ENCODE results near the gene KIRREL3.
A peak's percentile ranks its signal among the peaks of the same experiment; 100 is the strongest.

Gene KIRREL3

DNA sequence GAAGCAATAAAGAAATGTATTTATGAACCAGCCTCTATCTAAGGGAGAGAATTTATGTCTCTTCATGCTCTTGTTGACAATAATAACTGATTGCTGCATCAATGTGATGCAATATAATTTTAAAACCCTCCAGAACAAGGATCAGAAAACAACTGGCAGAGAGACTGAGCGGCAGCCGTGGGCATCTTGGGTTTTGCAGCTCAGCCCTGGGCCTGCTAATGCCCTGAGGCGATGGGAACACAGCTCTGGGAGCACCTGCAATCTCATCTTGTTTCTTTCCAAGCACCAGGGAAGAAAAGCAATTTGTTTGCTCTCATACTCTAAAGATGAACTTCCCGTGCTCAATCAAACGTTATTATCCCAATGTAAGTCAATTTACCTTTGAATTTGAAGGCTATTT, 399.4 kb downstream of the KIRREL3 start:
- no peak for DNase-seq (ENCODE audit: low spot score)

DNA sequence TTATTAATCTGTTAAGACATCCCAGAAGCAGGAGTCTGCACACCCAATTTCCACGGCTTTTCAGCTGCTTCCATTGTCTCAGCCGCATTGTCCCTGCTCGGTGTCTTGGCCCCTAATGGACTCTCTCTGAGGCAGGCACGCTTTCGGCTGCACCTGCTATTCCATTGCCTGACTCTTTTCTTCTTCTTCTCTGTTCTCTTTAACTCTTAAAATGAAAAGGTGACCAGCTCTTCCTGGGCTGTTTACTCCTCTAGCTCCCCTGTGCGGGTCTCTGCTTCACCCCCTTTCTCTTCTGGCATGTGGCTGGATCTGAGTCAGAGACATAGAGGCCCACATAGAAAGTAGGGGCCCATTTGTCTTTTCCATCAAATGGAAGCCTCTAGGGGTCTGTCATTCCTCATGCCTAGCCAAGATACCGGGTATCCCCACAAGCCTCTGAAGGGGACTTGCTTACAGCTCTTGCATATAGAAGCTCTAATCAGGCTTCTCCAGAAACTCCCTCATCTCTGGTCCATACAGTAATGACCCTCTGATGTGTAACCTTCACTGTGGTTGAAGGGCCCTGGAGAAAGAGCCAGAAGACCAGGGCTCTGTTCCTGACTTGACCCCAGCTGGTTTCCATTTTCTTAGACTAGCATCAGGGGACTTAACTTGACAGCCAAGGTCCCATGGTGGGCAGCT, 401.2 kb downstream of the KIRREL3 start:
- DNase-seq (ENCODE audit: low spot score) = no peak

DNA sequence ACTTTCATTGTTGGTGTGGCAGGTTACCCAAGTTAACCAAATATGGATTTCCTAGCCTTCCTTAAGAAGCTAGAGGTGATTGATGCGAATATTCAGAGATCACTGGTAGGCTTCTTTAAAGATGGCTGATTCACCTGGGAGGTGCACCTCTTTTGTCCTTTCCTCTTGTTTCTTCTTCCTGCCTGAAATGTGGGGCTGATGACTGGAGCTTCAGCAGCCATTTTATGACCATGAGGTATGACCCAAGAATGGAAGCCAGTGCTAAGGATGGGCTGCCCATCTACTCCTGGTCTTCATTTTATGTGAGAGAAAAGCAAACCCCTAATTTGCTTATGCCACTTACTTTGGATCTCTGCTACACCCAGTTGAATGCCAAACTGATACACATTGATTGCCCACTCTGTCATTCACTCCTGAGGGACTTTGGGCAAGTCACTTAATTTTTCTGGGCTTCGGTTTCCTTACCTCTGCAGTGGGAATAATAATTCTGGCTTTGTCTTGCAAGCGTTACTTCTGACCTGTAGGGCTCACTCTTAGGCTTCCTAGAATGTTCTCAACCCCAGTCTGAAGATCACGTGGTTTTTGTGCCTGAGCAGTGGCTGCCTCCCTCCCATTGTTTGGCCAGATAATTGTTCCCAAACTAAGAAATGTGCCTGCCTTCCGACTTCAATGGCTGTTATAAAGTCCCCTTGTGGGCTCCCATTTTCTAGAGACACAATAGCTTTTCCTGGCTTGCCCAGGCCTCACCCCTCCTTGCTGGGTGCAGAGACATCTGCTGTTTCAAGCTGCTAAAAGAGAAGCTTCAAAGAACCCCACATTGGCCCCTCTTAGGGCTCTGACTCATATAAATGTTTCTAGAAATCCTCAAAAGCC, 402.0 kb downstream of the KIRREL3 start:
- no peak for DNase-seq (ENCODE audit: low spot score)

DNA sequence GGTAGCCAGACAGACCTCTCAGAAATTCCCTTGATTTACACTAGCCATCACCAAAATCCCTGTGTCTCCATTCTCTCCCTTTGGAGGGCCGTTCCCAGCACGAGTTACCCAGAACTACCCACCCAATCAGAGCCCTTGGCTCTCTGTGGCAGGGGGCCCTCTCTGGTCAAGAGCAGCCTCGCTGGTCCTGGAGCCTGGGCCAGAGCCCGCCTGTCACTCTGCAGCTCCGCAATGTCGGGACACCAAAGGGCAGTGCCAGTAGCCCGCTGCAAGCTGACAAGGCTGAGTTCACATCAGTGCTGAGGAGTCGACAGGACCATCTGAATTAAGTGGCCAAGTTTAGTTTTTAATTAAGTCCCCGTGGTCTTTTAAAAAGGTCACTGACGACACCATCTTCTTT, 403.5 kb downstream of the KIRREL3 start:
- no peak for DNase-seq (ENCODE audit: low spot score)

DNA sequence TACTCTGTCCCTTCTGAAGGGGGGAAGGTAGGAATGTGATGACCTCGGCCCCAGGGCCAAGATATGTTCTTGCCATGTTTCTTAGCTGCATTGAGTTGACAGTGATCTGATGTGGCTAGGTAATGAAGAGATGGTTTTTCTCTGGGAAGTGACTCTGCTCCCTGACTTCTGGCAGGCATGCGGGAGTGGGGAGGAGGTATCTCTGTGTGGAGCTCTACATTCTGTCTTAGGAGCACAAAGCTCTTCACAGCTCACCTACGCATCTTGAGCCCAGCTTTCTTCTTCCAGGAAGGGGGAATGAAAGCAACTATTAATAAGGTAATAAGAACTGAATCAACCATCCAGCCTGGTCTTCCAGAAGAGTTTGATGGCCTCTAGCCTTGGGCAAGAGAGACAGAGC, 404.1 kb downstream of the KIRREL3 start:
- no peak for DNase-seq (ENCODE audit: low spot score)

DNA sequence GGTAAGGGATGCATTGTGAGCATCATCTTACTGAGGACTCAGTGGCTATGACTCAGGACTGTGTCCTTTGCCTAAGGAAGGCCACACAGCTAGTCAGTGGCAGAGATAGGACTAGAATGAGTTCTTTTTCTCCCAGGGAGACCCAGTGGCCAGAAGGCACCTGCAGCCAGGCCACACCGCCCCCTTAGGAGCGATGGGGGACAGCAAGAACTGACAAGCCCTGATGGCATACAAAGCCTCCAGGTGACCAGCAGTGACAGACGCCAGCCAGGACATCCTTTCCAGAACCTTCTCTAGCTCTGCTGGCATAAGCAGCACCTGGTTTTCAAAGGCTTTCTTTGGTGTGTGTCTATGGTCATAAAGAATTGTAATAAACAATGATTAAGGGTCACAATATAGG, 405.0 kb downstream of the KIRREL3 start:
- DNase-seq (ENCODE audit: low spot score) = no peak

DNA sequence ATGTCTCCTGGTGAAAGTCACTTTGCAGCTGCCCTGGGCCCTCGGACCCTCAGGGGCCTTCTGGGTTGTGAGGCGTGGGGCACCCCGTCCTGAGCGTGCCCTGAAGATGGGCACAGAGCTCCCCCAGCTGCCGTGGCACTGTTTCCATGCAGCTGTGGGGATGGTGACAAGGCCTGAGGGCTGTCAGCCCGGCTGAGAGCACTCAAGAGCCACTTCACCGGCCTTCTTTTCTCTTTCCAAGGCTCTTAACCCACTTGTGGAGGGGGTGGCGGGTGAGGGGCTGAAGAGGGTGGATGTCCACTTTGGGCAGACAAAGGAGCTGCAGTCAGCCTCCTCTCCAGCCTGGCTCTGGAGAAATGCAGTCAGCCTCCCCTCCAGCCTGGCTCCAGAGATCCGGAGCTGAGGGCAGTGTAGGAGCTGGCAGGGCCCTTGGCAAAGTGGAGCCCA, 405.6 kb downstream of the KIRREL3 start:
- no peak for DNase-seq (ENCODE audit: low spot score)

DNA sequence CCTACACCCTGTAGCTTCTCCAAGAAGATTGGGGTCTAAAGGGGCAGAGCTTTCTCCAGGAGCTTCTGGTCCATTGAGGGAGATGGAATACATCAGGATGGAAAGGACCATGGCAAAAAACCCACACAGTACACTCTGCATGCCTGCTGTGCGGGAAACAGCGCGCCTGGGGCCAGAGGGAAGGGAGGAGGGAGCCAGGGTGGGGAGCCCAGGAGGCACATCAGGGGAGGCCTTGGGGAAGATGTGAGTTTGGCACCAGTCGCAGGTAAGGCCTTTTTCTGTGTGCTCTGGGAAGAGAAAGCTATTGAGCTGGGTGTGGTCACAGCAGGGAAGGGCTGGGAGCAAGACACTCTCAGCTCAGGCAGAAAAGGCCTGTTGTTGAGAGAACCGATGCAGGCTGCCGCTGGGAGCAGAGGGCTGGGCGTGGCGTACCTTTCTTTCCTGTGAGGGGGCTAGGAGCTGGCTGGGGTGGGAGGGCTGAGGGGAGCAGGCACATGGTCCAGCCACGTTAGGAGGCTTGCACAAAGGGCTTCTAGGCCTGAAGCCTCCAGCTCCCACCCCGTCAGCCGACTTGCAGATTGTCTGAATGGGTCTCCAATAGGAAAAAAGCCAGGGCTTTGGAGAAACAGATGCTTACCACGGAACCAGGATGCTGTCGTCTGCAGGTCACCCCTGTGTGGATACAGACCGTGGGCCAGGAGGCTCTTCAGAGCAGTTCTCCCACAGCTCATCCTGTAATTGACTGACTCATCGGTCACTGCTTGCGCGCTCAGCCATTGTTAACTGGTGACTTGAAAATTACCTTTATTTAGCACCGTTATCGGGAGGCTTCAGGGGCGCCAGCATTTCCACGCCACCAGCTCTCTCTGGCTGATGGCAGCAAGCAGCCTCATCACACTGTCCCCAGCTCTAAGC, 407.8 kb downstream of the KIRREL3 start:
- no peak for DNase-seq (ENCODE audit: low spot score)

DNA sequence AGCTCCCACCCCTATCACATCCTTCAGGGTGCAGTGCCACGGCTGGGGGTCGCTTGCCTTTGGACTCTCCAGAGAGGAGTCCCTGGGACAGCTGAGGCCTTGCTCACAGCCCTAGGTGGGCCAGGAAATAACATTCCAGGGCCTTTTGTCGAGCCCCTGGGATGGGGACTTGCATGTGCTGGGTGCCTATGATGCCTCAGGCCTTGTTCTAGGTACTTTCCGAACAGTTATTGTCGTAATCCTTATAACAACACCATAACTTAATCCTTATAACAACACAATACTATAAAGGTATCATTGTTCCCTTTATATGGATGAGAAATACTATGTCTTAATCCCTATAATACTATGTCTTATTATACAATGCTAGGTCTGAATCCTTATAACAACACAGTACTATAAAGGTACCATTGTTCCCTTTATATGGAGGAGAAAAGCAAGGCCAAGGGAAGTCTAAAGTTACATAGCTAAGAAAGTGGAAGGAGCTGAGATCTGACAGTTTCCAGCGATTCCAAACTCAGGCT, 408.5 kb downstream of the KIRREL3 start:
- no peak for DNase-seq (ENCODE audit: low spot score)

DNA sequence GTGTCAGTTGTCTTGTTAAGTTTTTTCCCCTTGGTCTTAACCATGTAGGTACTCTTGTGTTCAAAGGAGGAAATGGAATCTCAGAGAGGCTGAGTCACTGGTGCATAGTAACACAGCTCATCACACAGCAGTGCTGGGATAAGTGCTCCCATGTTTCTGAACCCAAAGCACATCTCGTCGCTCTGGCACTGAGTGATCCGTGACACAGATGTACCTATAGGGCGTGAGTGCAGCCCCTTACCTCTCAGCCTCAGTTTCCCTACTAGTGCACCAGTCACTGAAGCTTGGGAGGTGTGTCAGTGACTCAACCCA, 411.1 kb downstream of the KIRREL3 start:
- DNase-seq (ENCODE audit: low spot score) = peak; percentile 55

DNA sequence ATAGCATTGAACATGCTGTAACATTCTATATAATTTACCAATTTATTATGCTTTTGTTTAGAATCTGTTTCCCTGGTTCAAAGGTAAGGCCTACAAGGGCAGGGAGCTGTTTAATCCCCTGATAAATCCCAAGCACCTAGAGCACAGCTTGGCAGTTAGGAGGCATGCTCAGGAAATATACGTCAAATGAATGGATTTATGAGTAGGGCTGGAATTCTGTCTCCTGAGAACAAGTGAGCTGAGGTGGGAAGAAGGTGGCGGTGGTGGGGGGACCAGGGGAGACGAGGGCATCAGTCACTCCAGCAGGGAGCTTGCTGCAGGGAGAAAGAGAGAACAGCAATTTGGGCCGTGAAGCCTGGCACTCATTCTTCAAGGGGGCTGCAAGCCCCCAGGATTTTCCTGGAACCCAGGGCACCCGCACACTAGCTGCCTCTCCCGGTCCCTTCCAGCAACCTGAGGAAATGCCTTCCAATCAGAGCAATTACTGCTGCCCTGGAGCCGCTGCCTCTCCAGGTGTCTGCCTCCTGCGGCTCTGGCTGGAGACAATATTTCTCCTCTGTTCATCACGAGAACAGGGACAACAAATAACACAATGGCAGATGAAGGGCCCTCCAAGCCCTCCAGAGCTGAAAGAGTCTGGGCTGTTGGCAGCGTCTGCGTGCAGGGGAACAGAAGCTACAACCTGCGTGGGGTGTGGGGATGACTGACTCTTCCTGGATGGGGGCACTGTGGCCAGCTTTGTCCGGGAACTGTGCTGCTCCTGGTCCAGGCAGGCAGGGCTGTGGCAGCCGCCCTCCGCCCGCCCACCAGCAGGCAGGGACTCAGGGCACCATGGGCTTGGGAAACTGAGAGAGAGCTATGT, 411.7 kb downstream of the KIRREL3 start:
- DNase-seq (ENCODE audit: low spot score) = no peak

DNA sequence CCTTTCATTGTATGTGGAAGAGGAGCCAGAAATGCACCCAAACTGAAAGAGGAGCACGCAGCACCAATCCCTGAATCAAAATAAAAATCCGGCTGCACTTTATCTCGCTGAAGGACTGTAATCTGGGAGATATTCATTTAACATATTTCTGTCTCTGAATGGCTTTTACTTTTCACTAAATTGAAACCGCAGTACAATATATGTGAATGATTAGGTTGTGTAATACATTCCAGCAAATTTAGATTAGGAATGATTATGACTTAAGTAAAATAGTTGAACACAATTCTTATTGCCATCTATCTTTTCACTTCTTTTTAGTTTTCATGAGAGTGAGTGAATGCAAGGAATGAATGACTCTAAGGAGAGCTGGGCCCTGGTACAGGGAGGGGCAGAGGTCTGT, 413.0 kb downstream of the KIRREL3 start:
- DNase-seq (ENCODE audit: low spot score) = no peak

DNA sequence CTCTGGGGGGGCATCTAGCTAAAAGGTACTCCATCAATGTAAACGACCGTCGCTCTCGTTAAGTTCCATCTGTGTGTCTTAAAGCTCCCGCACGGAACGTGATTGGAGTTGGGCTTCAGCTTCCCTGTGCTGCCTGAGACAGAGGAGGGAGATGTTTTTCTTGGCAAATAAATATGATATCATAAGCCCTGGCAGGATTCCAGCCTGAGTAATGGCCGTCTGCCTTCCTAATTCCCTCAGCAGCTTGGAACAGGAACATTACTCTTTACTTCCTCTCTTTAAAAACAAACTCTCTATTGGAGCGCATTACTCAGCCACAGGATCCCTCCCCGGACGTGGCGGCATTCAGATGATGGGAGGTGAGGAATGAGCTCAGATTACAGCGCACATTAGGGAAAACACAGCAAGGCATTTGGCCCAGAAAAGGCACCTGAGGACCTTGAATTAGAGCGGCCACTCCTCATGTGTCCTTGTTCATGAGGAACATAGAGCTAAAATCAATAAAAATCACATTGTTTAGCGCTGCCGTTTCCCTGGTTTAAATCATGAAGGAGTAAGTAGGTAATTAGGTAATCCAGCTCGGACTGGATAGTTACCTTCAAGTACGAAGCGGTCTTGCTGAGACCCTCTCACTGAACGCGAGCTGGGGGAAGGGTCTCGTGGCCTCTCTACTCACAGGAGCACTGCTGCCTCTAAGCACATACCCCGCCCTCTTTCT, 414.6 kb downstream of the KIRREL3 start:
- DNase-seq (ENCODE audit: low spot score) = peak; percentile 95

DNA sequence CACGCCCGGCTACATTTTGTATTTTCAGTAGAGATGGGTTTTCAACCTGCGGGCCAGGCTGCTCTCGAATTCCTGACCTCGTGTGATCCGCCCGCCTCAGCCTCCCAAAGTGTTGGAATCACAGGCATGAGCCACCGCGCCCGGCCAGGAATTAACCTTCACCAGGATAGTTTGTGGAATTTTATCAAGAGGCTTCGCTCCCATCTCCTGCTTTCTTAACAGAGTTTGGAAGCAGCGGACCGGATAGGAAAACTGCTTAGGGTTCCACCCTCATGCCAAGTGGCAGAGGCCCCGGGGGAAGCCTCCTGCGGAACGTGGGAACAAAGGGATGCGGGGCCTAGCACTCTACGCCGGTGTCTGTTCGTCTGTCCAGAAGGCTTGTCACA, 415.2 kb downstream of the KIRREL3 start:
- DNase-seq (ENCODE audit: low spot score) = no peak

DNA sequence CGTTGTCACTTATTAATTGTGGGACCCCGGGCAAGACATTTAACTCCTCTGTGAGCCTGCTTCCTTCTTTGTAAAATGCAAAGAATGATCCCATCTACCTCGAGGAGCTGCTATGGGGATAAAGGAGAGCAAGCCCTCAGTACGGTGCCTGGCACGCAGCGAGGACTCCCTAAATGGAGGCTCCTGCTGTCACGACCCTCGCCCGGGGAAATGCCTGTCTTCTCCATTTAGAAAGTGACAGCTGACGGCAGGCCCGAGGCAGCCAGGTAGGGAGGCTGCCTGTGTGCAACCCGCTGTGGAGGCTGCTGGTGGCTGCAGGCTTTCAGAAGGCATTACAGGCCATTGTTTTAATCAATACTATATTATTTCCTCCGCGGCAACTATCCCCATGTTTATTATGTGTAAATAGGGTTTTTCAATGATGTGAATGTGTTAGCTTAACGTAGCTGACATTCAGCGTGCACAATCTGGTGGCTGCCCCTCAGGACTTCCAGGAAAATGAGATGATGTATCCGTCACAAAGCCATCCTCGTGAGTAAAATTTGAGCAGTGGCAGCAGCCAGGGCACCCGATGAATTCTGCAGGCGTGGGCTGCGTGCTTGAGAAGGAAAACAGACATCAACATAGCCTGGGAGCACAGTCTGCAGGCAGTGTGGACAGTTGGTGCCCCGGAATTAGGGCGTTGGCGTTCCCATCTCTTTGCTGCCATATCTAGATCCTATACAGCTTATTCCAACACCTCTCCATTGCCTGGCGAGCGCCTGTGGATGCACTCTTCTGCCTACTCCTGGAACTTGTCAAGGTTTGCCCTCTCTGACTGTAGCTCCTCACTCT, 416.8 kb downstream of the KIRREL3 start:
- DNase-seq (ENCODE audit: low spot score) = no peak

DNA sequence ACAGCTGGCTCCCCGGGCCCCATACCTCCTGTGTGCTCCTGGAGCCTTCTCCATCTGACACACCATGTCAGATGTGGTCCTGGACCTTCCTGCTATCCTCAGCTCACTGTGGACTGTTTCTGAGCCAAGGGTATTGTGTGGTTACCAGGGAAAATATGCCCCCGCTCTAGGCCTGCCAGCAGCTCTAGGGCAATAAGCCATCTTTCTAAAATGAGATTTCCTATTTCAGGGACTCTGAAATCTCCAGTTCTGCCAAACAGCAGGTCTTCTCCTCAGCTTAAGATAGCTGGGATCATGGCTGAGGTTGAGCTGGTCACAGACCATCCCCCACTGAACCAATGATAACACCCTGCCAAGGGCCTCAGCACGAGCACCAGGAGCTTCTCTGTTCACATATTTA, 417.5 kb downstream of the KIRREL3 start:
- no peak for DNase-seq (ENCODE audit: low spot score)

DNA sequence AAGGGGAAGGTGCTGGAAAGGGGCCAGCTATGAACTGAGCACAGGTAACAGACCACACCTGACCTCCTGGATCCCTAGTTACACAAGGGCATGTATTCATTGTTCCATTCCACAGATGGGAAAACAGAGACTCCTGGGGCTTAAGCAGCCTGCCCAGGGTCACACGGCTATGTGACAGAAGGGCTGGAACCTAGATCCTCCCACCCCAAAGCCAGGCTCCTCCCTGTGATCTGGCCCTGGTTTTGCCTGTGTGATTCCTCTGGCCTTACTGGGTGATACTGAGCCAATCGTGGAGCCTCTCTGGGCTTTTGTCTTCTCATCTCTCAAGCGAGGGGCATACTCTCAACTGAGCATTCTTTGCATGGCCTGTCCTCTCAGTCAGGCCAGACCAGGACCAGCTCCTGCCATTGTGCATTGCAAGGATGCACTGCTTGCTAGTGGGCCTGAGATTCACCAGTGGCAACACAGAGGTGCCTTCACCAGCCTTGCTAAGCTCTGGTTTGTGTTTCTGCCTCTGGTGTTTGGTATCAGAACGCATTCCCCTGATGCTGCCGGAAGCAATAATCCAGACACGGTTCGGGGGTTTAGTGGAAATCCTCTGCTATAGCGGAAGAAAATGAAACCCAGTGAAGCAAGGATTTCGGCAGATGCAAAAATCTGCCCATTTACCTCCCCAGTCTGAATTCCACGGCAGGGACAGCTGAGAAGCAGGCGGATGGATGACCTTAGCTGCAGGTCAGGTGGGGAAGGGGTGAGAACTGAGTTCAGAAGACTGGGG, 418.5 kb downstream of the KIRREL3 start:
- no peak for DNase-seq (ENCODE audit: low spot score)

DNA sequence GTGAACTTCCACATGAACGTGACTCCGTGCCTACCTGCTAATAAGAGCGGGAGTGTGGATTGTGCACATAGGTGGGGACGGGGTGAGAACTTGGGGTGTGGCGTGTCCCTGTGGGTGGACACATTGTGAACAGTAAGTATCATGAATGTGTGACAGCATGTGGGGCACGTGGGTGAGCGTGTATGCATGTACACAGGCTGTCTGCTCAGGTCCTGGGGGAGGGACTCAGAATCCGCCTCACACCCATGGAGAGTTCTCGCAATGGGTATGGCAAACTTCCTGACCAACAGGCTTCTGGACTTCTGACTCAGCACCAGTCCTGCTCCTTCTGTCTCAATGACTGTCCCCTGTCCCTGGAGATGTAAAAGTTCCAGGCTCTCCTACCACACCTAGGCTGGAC, 422.1 kb downstream of the KIRREL3 start:
- no peak for DNase-seq (ENCODE audit: low spot score)

DNA sequence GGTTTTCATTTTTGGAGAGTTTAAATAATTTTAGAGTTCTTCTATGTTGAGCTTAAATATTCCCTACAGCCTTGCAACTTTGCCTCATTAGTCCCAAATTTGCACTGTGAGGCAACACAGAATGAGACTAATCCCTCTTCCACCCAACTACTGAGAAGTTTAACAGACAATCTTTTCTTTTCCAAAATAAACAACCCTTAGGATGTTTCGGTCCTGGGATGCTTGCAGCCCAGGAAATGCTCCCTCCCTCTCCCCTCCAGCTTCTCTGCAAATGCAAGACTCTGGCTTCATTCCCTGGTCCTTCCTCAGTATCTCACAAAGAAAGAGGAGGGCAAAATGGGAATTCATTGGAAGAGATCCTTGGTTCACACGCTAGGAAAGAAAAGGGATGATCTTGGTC, 422.5 kb downstream of the KIRREL3 start:
- DNase-seq (ENCODE audit: low spot score) = no peak

All from kidney tubule cell (primary cell).